Loucy (cell line): ENCODE results near the gene PHLDB1.

Experiments
- H2AFZ ChIP-seq: fragments of 200-600 bp; sonication (generic); 2 replicates; pipeline ENCODE4 v1.6.0; 2016; ENCODE audit warnings: antibody characterized with exemption, mild to moderate bottlenecking, low read length, moderate library complexity
- H3F3A ChIP-seq: fragments of 200-600 bp; 2 replicates; pipeline ENCODE4 v1.6.0; 2016; ENCODE audit warnings: antibody characterized with exemption, low read depth, mild to moderate bottlenecking
- H3K27me3 ChIP-seq: fragments of 200-600 bp; sonication (generic); 2 replicates; pipeline ENCODE4 v1.6.1; 2014; ENCODE audit warnings: low read length, mild to moderate bottlenecking; ENCODE audit not compliant: insufficient read depth, poor library complexity, severe bottlenecking
- H3K36me3 ChIP-seq: fragments of 200-600 bp; sonication (generic); 2 replicates; pipeline ENCODE4 v1.6.1; 2016; ENCODE audit warnings: low read length; ENCODE audit not compliant: insufficient read depth
- H3K4me1 ChIP-seq: fragments of 200-600 bp; sonication (generic); 2 replicates; pipeline ENCODE4 v1.5.1; 2014; ENCODE audit warnings: low read length, mild to moderate bottlenecking; ENCODE audit not compliant: insufficient read depth, poor library complexity, severe bottlenecking
- H3K4me2 ChIP-seq: fragments of 200-600 bp; sonication (generic); 2 replicates; pipeline ENCODE4 v1.6.0; 2014; ENCODE audit warnings: antibody characterized with exemption, low read length, low read depth, mild to moderate bottlenecking; ENCODE audit not compliant: poor library complexity, severe bottlenecking
- H3K4me3 ChIP-seq: fragments of 200-600 bp; sonication (generic); 2 replicates; pipeline ENCODE4 v1.5.1; 2014; ENCODE audit warnings: low read length, mild to moderate bottlenecking, mixed read lengths; ENCODE audit not compliant: poor library complexity, severe bottlenecking
- H3K79me2 ChIP-seq: fragments of 200-600 bp; sonication (generic); 2 replicates; pipeline ENCODE4 v1.6.1; 2014; ENCODE audit warnings: low read length; ENCODE audit not compliant: insufficient read depth
- H3K9ac ChIP-seq: fragments of 200-600 bp; sonication (generic); 2 replicates; pipeline ENCODE4 v1.6.0; 2014; ENCODE audit warnings: mild to moderate bottlenecking, low read depth, low read length, moderate library complexity; ENCODE audit not compliant: poor library complexity, severe bottlenecking
- H3K9me2 ChIP-seq: fragments of 200-600 bp; sonication (generic); replicated peaks from 2 replicates; pipeline ENCODE4 v1.6.1; 2016; ENCODE audit warnings: low read depth, low read length, mixed read lengths
- H3K9me3 ChIP-seq: fragments of 200-600 bp; sonication (generic); 2 replicates; pipeline ENCODE4 v1.6.1; 2014; ENCODE audit warnings: mild to moderate bottlenecking, antibody characterized with exemption, low read length, low read depth; ENCODE audit not compliant: insufficient read depth
- H4K20me1 ChIP-seq: fragments of 200-600 bp; sonication (generic); 2 replicates; pipeline ENCODE4 v1.6.0; 2014; ENCODE audit warnings: antibody characterized with exemption, low read length, mild to moderate bottlenecking; ENCODE audit not compliant: insufficient read depth, poor library complexity, severe bottlenecking
- CTCF ChIP-seq: fragments of 200-600 bp; sonication (generic); conservative IDR thresholded peaks from 2 replicates; pipeline ENCODE4 v1.5.1; 2014; ENCODE audit warnings: mild to moderate bottlenecking, antibody characterized with exemption, low read length
- EZH2phosphoT487 ChIP-seq: fragments of 200-600 bp; IDR thresholded peaks from 2 replicates; pipeline ENCODE4 v1.6.1; 2018; ENCODE audit warnings: antibody characterized with exemption, mild to moderate bottlenecking, moderate library complexity, borderline replicate concordance

PHLDB1 gene

DNA sequence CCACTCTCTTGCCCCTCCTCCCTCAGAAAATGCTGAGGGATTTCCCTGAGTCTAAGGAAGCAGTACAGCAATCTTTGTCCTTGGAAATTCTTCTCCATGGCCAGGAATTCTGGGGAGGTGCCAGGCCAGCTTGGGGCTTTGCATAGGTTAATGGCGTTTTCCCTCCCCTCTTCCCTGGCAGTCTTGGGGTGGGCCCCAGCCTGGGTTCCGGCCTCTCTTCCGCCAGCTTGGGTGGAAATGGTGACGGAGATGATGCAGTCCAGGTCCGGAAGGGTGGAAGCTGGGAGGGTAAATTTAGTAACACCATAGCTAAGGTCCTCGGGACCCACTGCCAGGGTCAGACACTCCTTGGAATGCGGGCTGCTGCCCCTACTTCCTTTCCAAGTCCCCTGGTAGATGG is 5.0 kb downstream of the PHLDB1 start:
- H3K9me3 ChIP-seq, result no peaks in the 10 kb centered on the region
- H3K4me3 ChIP-seq, result no peak overlapping the region
- no peaks in the 10 kb centered on the region for H3F3A ChIP-seq
- H3K4me2 ChIP-seq, result no peak overlapping the region
- no peaks in the 10 kb centered on the region for H4K20me1 ChIP-seq
- H3K36me3 ChIP-seq, result no peaks in the 10 kb centered on the region
- H3K27me3 ChIP-seq, result peaks cover 26% of the 10 kb centered on the region
- H3K9ac ChIP-seq, result no peak overlapping the region
- H3K9me2 ChIP-seq, result no peaks in the 10 kb centered on the region
- H2AFZ ChIP-seq, result no peak overlapping the region
- TF ChIP-seq CTCF, result no peak
- TF ChIP-seq EZH2phosphoT487, result no peak
- H3K4me1 ChIP-seq, result no peaks in the 10 kb centered on the region
- no peaks in the 10 kb centered on the region for H3K79me2 ChIP-seq

- Histone ChIP-seq H3K4me2 (no peak overlapping the region), H3K27me3 (peaks cover 11% of the 10 kb centered on the region), H3K36me3 (no peaks in the 10 kb centered on the region), H3K79me2 (no peaks in the 10 kb centered on the region), H3F3A (no peaks in the 10 kb centered on the region), H3K4me3 (no peak overlapping the region), H3K4me1 (peaks cover 4% of the 10 kb centered on the region), H3K9me2 (no peaks in the 10 kb centered on the region), H3K9me3 (no peaks in the 10 kb centered on the region), H2AFZ (no peak overlapping the region), H4K20me1 (no peaks in the 10 kb centered on the region), H3K9ac (no peak overlapping the region)
- TF ChIP-seq EZH2phosphoT487 (no peak), CTCF (no peak)
Observed at GRCh38 chr11:118614511-118614910, 7.1 kb downstream of the PHLDB1 start.

GRCh38 chr11:118615282-118615975 is 8.0 kb downstream of the PHLDB1 start:
- no peaks in the 10 kb centered on the region for H3K9me2 ChIP-seq
- no peaks in the 10 kb centered on the region for H3K79me2 ChIP-seq
- H4K20me1 ChIP-seq, result no peaks in the 10 kb centered on the region
- H3F3A ChIP-seq, result no peaks in the 10 kb centered on the region
- H3K4me3 ChIP-seq, result no peak overlapping the region
- no peak overlapping the region for H3K9ac ChIP-seq
- no peaks in the 10 kb centered on the region for H3K9me3 ChIP-seq
- H3K27me3 ChIP-seq, result peaks cover 1% of the 10 kb centered on the region
- no peak overlapping the region for H2AFZ ChIP-seq
- no peak for TF ChIP-seq EZH2phosphoT487
- no peak for TF ChIP-seq CTCF
- peaks cover 8% of the 10 kb centered on the region for H3K4me1 ChIP-seq
- no peak overlapping the region for H3K4me2 ChIP-seq
- no peaks in the 10 kb centered on the region for H3K36me3 ChIP-seq
